ENCODE measurements around the gene RAB7B. TPM values are rescaled to one million over a fixed set of nuclear protein-coding genes. Genes with fewer than 3 reads are reported as not detected.

Gene RAB7B
- total RNA-seq, 1 experiment from 2014 or later, result not detected

DNA sequence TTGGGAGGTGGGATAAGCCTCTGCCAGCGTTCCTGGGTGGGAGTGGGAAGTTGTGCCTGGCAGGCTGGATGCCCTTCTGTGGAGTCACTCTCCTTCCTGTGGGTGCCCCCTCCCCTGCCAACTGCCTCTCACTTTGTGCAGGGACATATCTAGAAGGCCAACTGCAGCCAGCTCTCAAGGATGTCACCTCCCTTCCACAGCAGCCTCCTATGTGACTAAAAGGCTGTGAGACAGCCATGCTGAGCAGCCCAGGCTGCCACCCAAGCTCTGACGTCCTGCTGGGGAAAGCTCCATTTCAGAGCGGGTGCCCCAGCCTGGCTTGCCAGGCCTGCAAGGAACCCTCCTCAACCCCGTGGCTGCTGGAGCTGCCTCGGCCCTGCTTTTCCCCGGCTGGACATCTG is 40.4 kb downstream of the RAB7B start:
- ChIA-PET POLR2A (no interaction called here), CTCF (interaction anchor here (1.7 to 4.6 kb wide), 2 partner anchors 14 to 44 kb away, joined by 6 to 26 read pairs; no protein-coding TSS in a partner anchor)
- ATAC-seq (no peak), DNase-seq (ENCODE audit: low spot score) (no peak)
- Mint-ChIP-seq H3K27me3 (ENCODE audit: low read depth) (no peaks in the 10 kb centered on the region; the same call in 1 of the 2 replicates), H3K9me3 (no peaks in the 10 kb centered on the region), H3K4me1 (peaks cover 9% of the 10 kb centered on the region), H3K36me3 (no peaks in the 10 kb centered on the region), H3K27ac (no peak overlapping the region), H3K4me3 (no peak overlapping the region)
- TF ChIP-seq, protein P1, sequence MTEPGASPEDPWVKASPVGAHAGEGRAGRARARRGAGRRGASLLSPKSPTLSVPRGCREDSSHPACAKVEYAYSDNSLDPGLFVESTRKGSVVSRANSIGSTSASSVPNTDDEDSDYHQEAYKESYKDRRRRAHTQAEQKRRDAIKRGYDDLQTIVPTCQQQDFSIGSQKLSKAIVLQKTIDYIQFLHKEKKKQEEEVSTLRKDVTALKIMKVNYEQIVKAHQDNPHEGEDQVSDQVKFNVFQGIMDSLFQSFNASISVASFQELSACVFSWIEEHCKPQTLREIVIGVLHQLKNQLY (CRISPR knock-in tag; IDR thresholded peaks at IDR 0.05), result no peak
- TF ChIP-seq TEAD4 (CRISPR knock-in tag; IDR thresholded peaks at IDR 0.05) (no peak), NFATC4 (CRISPR knock-in tag; IDR thresholded peaks at IDR 0.05) (no peak), SOX15 (CRISPR knock-in tag; IDR thresholded peaks at IDR 0.05) (no peak), NR1H2 (CRISPR knock-in tag; IDR thresholded peaks at IDR 0.05) (no peak), ZNF416 (CRISPR knock-in tag; IDR thresholded peaks at IDR 0.05) (no peak), CBFB (CRISPR knock-in tag; IDR thresholded peaks at IDR 0.05; ENCODE audit: low read depth) (no peak), SMAD3 (CRISPR knock-in tag; IDR thresholded peaks at IDR 0.05; ENCODE audit: borderline replicate concordance) (no peak), TP53 (CRISPR knock-in tag; IDR thresholded peaks at IDR 0.05) (no peak)
- TF ChIP-seq, protein P2, sequence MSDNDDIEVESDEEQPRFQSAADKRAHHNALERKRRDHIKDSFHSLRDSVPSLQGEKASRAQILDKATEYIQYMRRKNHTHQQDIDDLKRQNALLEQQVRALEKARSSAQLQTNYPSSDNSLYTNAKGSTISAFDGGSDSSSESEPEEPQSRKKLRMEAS (CRISPR knock-in tag; IDR thresholded peaks at IDR 0.05), result no peak
- TF ChIP-seq, protein P3, sequence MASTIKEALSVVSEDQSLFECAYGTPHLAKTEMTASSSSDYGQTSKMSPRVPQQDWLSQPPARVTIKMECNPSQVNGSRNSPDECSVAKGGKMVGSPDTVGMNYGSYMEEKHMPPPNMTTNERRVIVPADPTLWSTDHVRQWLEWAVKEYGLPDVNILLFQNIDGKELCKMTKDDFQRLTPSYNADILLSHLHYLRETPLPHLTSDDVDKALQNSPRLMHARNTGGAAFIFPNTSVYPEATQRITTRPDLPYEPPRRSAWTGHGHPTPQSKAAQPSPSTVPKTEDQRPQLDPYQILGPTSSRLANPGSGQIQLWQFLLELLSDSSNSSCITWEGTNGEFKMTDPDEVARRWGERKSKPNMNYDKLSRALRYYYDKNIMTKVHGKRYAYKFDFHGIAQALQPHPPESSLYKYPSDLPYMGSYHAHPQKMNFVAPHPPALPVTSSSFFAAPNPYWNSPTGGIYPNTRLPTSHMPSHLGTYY (CRISPR knock-in tag; IDR thresholded peaks at IDR 0.05), result no peak
- TF ChIP-seq, protein P4, sequence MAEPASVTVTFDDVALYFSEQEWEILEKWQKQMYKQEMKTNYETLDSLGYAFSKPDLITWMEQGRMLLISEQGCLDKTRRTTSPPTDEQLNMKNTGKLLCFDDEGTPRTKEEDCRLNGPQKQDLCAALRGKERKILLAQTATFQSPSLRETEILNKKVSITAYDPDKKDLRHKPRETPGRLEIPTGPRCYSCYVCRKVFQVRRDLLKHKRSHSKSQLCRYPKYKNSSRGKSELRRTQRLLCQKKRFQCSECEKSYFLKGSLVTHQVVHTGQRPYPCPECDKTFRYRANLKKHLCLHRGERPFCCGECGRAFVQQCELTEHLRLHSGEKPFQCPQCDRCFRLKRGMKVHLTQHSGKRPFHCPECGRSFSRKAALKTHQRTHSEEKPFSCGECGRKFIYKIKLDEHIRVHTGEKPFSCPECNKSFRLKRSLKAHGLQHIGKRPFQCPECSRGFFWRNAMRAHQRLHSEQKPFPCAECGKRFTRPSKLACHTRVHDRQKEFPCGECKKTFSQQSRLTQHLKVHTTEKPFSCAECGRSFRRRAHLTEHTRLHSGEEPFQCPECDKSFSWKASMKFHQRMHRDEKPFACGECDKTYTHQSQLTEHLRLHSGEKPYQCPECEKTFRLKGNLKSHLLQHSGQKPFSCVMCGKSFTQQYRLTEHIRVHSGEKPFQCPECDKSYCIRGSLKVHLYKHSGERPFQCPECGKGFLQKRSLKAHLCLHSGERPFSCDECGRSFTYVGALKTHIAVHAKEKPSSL (CRISPR knock-in tag; conservative IDR thresholded peaks at IDR 0.05), result no peak
- TF ChIP-seq, protein P5, sequence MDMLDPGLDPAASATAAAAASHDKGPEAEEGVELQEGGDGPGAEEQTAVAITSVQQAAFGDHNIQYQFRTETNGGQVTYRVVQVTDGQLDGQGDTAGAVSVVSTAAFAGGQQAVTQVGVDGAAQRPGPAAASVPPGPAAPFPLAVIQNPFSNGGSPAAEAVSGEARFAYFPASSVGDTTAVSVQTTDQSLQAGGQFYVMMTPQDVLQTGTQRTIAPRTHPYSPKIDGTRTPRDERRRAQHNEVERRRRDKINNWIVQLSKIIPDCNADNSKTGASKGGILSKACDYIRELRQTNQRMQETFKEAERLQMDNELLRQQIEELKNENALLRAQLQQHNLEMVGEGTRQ (CRISPR knock-in tag; IDR thresholded peaks at IDR 0.05), result no peak

DNA sequence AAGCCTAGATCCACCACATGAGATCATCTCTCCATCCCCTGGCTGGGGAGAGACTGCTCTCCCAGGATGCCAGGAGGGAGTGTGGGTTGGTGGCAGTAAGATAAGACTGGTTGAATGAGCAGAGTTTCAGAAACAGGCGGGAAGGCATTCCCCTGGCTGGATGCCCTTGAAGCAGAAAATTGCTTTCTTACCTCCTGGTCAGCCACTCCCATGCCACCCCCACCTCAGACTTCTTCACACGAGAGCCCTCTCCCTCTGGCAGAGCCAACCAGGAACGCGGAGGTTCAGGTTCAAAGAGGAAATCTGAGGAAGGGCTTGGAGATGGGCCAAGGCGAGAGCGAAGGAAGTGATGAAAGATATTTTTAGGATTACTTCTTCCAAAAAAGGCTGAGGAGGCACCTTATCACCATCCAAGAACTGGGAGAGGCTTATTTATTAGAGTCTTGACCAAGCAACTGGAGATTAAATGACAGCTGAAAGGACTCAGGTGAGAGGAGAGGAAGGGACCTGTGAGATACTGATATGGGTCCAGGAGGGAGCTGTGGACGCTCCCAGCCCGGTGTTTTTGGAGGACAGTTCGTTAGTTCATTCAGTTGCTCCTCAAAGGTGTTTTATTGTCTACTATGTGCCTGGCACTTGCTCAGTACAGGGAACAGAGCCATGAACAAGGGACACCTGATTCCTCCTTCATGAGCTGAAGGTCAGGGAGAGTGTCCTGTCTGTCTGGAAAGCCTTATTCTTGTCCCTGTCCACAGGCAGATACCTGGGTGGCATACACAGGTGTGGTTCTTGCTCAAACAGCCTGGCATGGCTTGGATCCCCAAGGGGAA is 41.0 kb downstream of the RAB7B start:
- no peak overlapping the region for H3K4me3 Mint-ChIP-seq
- no peaks in the 10 kb centered on the region for H3K36me3 Mint-ChIP-seq
- CTCF ChIA-PET, result interaction anchor here (1.7 to 4.6 kb wide), 2 partner anchors 15 to 43 kb away, joined by 6 to 26 read pairs; no protein-coding TSS in a partner anchor
- no peaks in the 10 kb centered on the region for H3K9me3 Mint-ChIP-seq
- no peak for ATAC-seq
- H3K27ac Mint-ChIP-seq, result no peak overlapping the region
- TF ChIP-seq FOXJ3 (CRISPR knock-in tag; IDR thresholded peaks at IDR 0.05; ENCODE audit: borderline replicate concordance) (no peak), ZNF121 (CRISPR knock-in tag; IDR thresholded peaks at IDR 0.05) (no peak), ATF1 (CRISPR knock-in tag; IDR thresholded peaks at IDR 0.05) (no peak)
- TF ChIP-seq, protein P6, sequence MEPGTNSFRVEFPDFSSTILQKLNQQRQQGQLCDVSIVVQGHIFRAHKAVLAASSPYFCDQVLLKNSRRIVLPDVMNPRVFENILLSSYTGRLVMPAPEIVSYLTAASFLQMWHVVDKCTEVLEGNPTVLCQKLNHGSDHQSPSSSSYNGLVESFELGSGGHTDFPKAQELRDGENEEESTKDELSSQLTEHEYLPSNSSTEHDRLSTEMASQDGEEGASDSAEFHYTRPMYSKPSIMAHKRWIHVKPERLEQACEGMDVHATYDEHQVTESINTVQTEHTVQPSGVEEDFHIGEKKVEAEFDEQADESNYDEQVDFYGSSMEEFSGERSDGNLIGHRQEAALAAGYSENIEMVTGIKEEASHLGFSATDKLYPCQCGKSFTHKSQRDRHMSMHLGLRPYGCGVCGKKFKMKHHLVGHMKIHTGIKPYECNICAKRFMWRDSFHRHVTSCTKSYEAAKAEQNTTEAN (CRISPR knock-in tag; IDR thresholded peaks at IDR 0.05), result no peak
- H3K4me1 Mint-ChIP-seq, result peaks cover 9% of the 10 kb centered on the region
- no peaks in the 10 kb centered on the region; the same call in 1 of the 2 replicates for H3K27me3 Mint-ChIP-seq (ENCODE audit: low read depth)
- POLR2A ChIA-PET, result no interaction called here
- no peak for DNase-seq (ENCODE audit: low spot score)

All from WTC11 (cell line).